Smooth muscle cell (in vitro differentiated cells): ENCODE measurements around the gene MUL1. TPM values are rescaled to one million over a fixed set of nuclear protein-coding genes. Genes with fewer than 3 reads are reported as not detected.
A peak's percentile ranks its signal among the peaks of the same experiment; 100 is the strongest.

Experiments
- DNase-seq: peaks from one replicate; lab custom pipeline; 2025; ENCODE audit not compliant: unreplicated experiment; lab: John Stamatoyannopoulos, UW
- H2AFZ ChIP-seq: fragments of 200-600 bp; sonication (generic); 2 replicates; pipeline ENCODE4 v1.6.0; 2016; ENCODE audit warnings: antibody characterized with exemption, low read depth, mild to moderate bottlenecking
- H3F3A ChIP-seq: fragments of 200-600 bp; sonication (generic); 2 replicates; pipeline ENCODE4 v1.6.0; 2017; ENCODE audit warnings: antibody characterized with exemption, low read depth
- H3K27ac ChIP-seq: fragments of 200-600 bp; sonication (generic); 2 replicates; pipeline ENCODE4 v1.5.1; 2016; ENCODE audit warnings: low read depth, mild to moderate bottlenecking
- H3K27me3 ChIP-seq: fragments of 200-600 bp; sonication (generic); 2 replicates; pipeline ENCODE4 v1.6.1; 2016; ENCODE audit warnings: low read depth, mild to moderate bottlenecking
- H3K36me3 ChIP-seq: fragments of 200-600 bp; sonication (generic); 2 replicates; pipeline ENCODE4 v1.5.1; 2016; ENCODE audit warnings: low read depth
- H3K4me1 ChIP-seq: fragments of 200-600 bp; sonication (generic); 2 replicates; pipeline ENCODE4 v1.5.1; 2016; ENCODE audit warnings: low read depth
- H3K4me2 ChIP-seq: fragments of 200-600 bp; sonication (generic); 2 replicates; pipeline ENCODE4 v1.6.0; 2016; ENCODE audit warnings: mild to moderate bottlenecking
- H3K4me3 ChIP-seq: fragments of 200-600 bp; sonication (generic); 2 replicates; pipeline ENCODE4 v1.5.1; 2016; ENCODE audit warnings: mild to moderate bottlenecking
- H3K79me2 ChIP-seq: fragments of 200-600 bp; sonication (generic); 2 replicates; pipeline ENCODE4 v1.6.0; 2016; ENCODE audit warnings: low read depth, mild to moderate bottlenecking
- H3K9ac ChIP-seq: fragments of 200-600 bp; sonication (generic); 2 replicates; pipeline ENCODE4 v1.6.0; 2016; ENCODE audit warnings: low read depth
- H3K9me3 ChIP-seq: fragments of 200-600 bp; sonication (generic); replicated peaks from 2 replicates; pipeline ENCODE4 v1.5.1; 2016; ENCODE audit warnings: low read depth
- H4K20me1 ChIP-seq: fragments of 200-600 bp; sonication (generic); 2 replicates; pipeline ENCODE4 v1.6.0; 2016; ENCODE audit warnings: low read depth
- CTCF ChIP-seq: fragments of 200-600 bp; sonication (generic); IDR thresholded peaks from 2 replicates; pipeline ENCODE4 v1.5.1; 2017; ENCODE audit warnings: borderline replicate concordance, mild to moderate bottlenecking, antibody characterized with exemption; ENCODE audit not compliant: insufficient read depth, poor library complexity, severe bottlenecking
- WGBS: methylation state at CpG from one replicate; pipeline ENCODE4 v1.1.7; 2016; ENCODE audit warnings: low lambda C conversion rate; 5-methylcytosine and 5-hydroxymethylcytosine counted together
- polyA plus RNA-seq: library from polyadenylated mRNA; unstranded; fragments of >200 nt; fragmentation: Nextera tagmentation; extraction: Ambion mirVana; gene quantifications from 2 replicates; pipeline ENCODE4 v1.2.1, GENCODE V29; 2016
- total RNA-seq: library from RNA; depleted of rRNA; stranded (reverse); fragments of >200 nt; gene quantifications from 2 replicates; pipeline ENCODE4 v1.2.3, GENCODE V29; 2014

The MUL1 gene
- total and polyA plus RNA-seq, 2 experiments from 2014 or later, result 38.7 to 42.4 TPM

DNA sequence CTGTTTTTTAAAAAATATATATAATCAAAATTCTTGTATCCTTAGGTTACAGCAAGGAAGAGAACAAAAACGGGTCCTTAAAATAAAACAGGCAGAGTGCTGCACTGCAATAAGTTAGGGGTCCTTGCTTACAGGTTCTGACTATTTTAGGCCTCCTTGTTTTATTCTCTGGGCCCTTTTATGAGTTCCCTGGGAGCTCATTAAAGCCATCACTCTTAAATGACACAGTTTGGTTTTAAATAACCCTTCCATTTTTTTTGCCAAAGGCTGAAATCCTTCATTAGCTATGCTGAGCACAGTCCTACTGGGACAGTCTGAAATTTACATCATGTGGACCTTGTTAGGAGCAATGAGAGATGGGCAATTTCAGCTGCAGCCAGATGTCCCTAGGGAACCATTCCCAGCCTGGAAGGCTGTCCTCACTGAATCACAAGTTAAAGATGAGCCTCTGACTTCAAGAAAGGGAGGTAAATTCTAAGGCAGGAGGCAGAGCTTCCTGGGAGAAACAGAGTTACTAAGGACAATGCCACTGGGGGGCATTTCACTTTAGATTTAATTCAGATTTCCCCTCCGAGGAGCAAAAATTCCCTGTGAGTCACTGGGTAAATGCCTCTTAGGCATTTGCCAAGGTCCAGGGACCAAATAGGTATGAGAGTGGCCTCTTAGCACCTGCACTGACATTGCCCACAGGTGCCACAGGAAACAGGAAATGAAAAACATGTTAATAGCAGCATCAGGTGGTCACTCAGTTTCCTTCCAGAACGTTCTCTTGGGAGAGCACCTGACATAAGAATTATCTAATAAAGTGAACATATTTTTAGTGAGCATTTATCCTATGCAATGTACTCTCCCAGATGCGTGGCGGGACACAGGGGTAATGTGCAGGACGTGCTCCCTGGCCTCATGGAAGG is 3.8 kb upstream of the MUL1 start:
- H3K79me2 ChIP-seq, result peaks cover 12% of the 10 kb centered on the region
- DNase-seq, result no peak
- H3K4me3 ChIP-seq, result no peak overlapping the region
- no peaks in the 10 kb centered on the region for H3K9me3 ChIP-seq
- peaks cover 40% of the 10 kb centered on the region for H3K27me3 ChIP-seq
- no peak overlapping the region for H2AFZ ChIP-seq
- H4K20me1 ChIP-seq, result no peaks in the 10 kb centered on the region
- no peaks in the 10 kb centered on the region for H3K36me3 ChIP-seq
- no peaks in the 10 kb centered on the region for H3F3A ChIP-seq
- no peak overlapping the region for H3K9ac ChIP-seq
- TF ChIP-seq CTCF, result no peak
- H3K27ac ChIP-seq, result no peak overlapping the region
- H3K4me2 ChIP-seq, result no peak overlapping the region
- H3K4me1 ChIP-seq, result peaks cover 9% of the 10 kb centered on the region
- WGBS, result 68% methylated on average over 6 of the region's 6 CpGs

DNA sequence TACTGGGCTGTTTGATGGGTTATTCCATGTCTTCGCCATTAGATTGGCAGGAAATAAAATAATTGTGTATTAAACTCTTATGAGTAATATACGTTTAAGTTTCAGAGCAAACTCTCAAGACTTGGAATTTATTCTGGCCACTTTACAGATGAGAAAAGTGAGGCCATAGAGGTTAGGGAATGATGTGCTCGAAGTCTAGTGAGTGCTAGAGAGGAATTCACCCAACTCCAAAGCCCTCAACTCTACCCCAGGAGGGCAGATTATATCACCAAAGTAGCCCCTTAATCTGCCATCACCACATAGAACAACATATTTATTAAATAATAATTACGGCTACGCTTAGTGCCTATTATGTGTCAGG is 440 bp upstream of the MUL1 start:
- Histone ChIP-seq H3K36me3 (no peaks in the 10 kb centered on the region), H3K4me1 (peaks cover 10% of the 10 kb centered on the region), H3K79me2 (peaks cover 45% of the 10 kb centered on the region), H4K20me1 (peaks cover 25% of the 10 kb centered on the region), H3K4me2 (peak overlapping the region; percentile 99), H3K9me3 (no peaks in the 10 kb centered on the region), H3F3A (no peaks in the 10 kb centered on the region), H2AFZ (peak overlapping the region; percentile 100), H3K27ac (peak overlapping the region; percentile 83), H3K4me3 (peak overlapping the region; percentile 93), H3K27me3 (peaks cover 38% of the 10 kb centered on the region), H3K9ac (peak overlapping the region; percentile 96)
- DNase-seq, result no peak
- WGBS, result 78% methylated on average over 5 of the region's 5 CpGs
- no peak for TF ChIP-seq CTCF

DNA sequence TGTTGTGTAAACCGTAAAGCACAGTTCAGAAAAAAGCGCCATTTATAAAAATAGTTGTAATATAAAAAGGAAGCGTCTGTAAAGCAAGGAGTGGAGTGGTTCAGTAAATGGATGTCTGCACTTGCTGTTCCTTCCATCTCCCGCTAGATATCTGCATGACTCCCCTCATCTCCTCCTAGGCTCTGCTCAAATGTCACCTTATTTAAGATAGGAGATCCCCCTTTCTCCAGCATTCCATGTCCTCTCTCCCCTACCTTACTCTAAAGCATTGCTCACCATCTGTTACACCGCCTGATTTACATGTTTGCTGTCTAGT is 745 bp downstream of the MUL1 start:
- Histone ChIP-seq H4K20me1 (peaks cover 35% of the 10 kb centered on the region), H3K4me2 (peak overlapping the region; percentile 99), H2AFZ (peak overlapping the region; percentile 100), H3F3A (no peaks in the 10 kb centered on the region), H3K27ac (peak overlapping the region; percentile 83), H3K4me1 (peaks cover 10% of the 10 kb centered on the region), H3K9ac (peak overlapping the region; percentile 96), H3K36me3 (no peaks in the 10 kb centered on the region), H3K4me3 (peak overlapping the region; percentile 93), H3K79me2 (peaks cover 45% of the 10 kb centered on the region), H3K27me3 (peaks cover 26% of the 10 kb centered on the region), H3K9me3 (no peaks in the 10 kb centered on the region)
- DNase-seq, result no peak
- whole genome bisulfite sequencing, result 54% methylated on average over 5 of the region's 5 CpGs
- no peak for TF ChIP-seq CTCF

- Histone ChIP-seq H3K36me3 (no peaks in the 10 kb centered on the region), H3K9ac (no peak overlapping the region), H3K4me1 (peaks cover 10% of the 10 kb centered on the region), H3F3A (no peaks in the 10 kb centered on the region), H3K4me3 (no peak overlapping the region), H3K79me2 (peaks cover 45% of the 10 kb centered on the region), H3K4me2 (no peak overlapping the region), H4K20me1 (peaks cover 35% of the 10 kb centered on the region), H3K27me3 (peaks cover 9% of the 10 kb centered on the region), H3K9me3 (no peaks in the 10 kb centered on the region), H3K27ac (no peak overlapping the region), H2AFZ (no peak overlapping the region)
- no peak for DNase-seq
- 100% methylated on average over 1 of the region's 1 CpG for WGBS
- no peak for TF ChIP-seq CTCF
Measured at GRCh38 chr1:20505488-20505887, 2.5 kb downstream of the MUL1 start.
